Cortex of kidney (tissue), 1 donor: ENCODE measurements around the gene TCF12.

ENCODE experiments used
- DNase-seq: peaks from one replicate; lab custom pipeline; 2025; lab: John Stamatoyannopoulos, UW

Gene TCF12

DNA sequence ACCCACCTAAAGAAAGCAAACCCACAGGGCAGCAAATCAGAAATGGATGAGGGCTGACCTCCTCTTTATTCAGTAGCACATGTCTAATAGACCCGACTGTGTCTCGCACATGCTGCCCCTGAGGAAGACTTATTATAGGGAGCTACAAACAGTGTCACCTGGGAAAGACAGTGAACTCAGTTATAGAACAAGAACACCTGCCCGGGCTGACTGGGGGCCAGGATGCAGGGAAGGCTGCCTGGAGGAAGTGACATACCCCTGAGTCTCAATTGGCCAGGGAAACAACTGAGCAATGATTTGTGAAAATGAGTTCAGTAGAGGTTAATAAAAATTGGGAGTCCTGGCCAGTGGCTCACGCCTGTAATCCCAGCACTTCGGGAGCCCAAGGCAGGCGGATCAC, 379.2 kb downstream of the TCF12 start:
- no peak for DNase-seq

DNA sequence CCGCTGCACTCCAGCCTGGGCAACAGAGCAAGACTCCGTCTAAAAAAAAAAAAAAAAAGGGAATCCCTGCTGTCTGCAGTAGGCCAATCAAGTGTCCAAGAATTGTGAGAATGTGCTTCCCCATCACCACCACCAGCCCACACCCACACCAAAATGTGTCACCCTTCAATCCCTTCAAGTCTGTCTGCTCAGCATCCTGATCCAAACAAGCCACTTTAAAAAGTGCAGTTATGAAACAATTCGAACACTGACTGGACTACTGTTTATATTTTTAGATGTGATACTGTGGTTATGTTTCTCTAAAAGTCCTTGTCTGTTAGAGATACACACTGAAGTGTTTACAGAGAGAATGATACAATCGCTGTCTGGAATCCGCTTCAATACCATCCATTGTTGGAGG, 379.8 kb downstream of the TCF12 start:
- DNase-seq, result no peak

DNA sequence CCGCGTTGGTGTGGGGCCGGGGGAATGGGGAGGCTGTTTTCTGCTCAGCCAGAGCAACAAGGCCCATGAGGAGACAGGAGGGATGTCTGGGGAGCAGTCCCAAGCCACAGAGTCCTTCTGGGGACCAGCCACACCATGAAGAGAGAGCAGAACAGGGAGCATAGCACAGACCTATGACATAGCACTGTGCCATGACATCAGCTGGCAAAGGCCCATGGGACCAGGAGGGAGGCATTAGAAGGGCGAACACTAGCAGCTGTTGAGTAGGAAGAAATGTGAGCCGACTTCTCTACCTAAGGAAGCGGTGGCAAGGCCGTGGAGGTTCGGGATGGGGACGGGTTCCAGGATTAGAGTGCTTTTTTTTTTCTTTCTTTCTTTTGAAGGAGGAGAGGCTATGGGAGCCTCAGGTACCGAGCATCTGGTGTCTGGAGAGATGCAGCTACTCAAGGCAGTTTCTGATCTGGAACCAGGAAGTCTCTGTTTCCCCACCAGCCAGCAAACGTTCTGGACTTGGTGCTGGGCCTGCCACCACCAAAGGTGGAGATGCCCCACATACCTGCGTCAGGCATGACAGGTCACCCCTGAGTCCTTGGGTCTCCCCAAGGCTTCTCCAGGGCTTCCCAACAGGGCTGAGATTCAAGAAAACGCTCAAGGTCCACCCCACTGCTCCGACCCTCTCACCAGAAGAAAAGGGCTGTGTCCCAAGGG, 380.6 kb downstream of the TCF12 start:
- no peak for DNase-seq

DNA sequence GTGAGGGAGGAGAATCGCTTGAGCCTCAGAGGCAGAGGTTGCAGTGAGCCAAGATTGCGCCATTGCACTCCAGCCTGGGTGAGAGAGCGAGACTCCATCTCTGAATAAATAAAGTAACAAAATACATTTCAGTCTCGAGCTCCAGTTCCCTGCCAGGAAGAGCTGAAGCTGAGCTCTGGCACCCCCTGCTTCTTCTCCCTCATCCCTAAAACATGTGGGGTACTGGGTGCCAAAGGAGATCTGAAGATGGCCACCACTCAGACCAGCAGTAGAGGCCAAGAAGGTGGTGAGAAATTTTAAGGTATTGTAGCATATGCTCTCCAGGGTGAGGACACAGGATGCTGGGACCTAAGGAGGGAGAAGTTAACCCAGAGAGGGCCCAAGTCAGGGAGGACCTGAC, 382.9 kb downstream of the TCF12 start:
- no peak for DNase-seq

DNA sequence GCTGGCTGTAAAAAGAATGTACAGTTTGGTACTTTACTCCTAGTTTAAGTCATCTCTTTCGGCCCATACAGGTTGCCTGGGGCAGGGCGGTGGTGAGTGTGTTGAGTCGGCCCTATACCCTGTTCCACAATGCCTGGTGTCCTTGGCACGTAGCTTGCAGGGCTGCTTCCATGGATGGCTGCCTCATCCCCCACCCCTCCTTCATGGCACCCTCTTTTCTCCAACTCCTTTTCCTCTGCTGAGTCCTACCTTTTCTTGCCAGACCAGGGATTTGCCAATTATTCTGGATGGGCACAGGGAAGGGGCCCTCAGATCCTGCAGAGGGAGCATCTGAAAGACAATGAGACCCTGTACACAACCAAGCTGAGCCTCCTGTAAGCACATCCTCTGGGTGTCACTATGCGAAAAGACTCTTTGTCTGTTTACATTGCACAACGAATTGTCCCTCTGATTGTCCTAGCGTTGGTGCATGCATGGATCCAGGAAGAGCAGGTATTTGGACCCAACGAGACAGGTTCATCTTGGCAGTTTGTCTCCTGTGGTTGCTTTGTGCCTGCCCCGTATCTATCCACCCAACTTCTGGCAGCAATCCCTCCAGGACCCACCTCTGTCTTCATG, 384.3 kb downstream of the TCF12 start:
- DNase-seq, result no peak

DNA sequence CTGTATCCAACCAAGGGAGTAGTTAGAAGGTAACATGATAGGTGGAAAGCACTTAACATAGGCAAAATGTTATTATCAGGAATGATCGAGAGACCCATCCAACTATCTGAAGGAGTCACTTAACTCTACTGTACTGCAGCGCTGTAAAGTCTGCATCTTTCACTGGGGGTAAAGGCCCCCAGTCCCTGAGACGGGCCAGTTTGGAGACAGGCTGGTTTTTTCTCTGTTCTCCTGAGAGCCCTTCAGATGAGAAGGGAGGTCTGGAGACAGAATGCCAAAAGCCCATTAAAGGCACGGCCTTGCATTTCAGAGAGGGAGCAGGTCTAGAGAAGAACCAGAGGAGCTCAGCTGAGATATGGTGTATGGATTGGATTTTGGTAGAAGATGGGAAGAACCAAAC, 386.6 kb downstream of the TCF12 start:
- no peak for DNase-seq

DNA sequence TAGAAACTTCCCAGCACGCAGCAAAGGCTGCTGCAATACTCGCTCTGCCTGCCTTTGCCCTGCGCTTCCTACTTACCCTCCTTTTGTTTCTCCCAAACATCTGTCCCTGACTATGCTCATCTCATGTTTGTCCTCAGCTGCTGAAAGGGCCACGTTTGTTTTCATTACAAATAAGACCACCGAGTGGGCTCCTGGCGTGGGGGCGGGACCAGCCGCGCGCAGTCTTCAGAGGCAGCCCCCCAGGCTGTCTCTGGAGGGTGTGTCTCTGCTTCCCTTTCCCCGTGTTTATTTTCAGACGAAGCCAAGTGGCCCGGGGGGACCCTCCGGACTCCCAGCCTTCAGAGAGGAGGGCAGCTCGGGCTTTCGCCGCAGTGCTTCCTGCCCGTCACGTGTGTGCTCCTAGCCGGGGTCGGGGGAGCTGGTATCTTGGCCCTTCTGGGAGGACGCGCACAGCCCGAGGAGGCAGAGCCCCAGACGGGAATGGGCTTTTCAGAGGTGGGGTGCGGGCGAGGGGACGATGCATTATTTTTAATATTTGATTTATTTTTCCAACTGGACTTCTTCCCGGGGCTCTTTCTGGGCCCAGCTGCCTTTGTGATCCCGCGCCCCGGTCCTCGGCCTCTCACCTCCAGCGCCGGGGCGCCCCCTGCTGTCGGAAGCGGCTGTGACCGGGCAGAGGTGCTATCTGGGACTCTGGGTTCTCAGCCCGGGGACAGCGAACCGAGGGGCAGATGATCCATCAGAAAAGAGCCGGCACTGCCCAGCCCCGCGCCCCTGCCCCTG, 387.9 kb downstream of the TCF12 start:
- no peak for DNase-seq

DNA sequence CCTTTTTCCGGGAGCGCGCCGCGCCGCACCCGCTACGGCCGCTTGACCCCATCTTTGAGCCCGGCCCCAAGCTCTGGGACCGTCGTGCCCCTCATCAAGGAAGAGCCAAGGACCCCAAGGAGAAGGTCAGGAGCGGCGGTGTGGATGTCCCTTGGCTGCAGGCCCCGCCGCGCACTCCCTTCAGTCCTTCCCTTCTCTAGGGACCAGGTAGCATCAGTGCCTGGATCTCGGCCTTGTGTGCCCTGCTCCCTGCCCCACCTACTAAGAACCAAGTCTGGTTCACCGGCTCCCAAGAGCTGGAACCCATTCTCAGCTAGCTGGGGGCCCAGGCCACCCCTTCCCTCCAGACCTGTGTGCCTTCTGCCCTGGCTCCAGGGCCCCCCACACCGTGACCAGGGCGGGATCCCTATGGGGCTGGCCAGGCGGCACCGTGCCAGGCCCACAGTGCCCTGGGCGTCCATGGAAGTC, 388.5 kb downstream of the TCF12 start:
- DNase-seq, result no peak

DNA sequence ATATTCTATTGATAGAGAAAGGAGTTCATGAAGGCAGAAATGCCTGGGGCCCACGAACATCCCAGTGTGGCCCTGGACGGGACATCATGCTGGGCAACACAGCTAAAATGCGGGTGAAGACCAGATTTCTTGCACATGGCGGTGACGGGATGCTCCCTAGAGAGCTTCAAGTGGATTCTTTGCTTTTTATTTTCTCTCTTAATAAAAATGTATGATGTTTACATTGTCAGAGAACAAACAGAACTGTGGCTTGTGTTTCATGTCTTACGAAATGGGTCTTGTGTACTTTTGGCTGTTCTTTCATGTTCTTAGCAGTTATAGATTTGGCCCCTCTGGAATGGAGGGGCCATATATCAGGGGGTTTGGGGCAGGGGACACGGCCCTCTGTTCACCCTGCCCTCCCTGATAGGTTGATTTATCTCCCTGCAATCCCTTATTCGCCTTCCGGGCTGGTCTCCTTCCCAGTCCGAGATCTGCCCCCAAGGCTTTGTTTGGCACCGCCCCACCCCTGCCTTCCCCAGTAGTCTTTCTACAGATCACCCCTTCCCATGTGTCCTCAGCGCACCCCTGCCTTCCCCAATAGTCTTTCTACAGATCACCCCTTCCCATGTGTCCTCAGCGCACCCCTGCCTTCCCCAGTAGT, 389.2 kb downstream of the TCF12 start:
- DNase-seq, result no peak

DNA sequence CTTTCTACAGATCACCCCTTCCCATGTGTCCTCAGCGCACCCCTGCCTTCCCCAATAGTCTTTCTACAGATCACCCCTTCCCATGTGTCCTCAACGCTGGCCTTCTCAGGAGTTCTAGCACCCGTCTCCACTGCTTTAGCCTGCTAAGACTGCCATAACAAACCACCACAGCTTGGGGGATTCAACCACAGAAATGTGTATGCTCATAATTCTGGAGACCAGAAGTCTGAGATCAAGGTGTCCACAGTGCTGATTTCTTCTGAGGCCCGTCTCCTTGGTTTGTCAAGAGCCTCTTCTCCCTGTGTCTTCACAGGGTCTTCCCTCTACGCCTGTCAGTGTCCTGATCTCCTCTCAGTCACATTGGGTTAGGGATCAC, 389.7 kb downstream of the TCF12 start:
- no peak for DNase-seq

DNA sequence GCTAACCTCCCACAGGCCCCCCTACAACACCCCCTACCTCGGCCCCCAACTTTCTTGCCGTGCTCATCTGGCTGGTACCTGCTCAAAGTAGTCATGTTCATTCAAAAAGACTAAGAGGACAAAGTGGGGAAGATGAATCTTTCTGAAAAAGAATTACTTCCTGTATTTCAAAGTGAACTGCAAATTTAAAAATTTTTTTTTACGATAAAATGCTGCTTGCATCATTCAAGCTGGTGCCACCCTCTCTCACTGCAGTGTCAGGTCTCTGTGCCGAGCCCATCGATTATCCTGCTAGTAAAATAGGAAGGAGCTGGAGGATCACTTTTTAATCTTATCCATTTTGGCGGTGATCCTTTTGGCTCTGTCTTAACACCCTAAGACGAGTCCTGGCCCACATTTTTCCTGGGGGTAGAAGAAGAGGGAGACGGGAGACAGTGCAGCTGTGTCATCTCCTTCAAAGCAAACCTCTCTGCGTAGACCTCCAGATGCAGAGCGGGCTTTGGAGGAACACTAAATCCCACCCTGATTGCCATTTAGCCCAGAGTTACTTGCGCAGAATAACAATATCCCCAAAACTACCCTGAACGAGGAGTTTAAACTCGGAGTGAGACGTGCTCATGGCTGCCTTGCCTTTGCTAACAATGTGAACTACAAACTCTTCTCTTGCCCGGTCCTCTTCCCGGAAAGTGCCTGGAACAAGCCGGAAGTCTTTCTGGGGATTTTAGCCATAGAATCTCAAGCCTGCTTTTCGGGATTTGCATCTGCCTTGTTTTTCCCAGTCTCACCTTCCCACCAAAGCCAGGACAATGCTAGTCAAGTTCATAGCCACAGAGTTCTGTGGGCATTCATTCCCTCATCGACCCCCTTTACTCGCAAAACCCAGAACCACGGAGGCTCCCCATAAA, 391.7 kb downstream of the TCF12 start:
- DNase-seq, result no peak

DNA sequence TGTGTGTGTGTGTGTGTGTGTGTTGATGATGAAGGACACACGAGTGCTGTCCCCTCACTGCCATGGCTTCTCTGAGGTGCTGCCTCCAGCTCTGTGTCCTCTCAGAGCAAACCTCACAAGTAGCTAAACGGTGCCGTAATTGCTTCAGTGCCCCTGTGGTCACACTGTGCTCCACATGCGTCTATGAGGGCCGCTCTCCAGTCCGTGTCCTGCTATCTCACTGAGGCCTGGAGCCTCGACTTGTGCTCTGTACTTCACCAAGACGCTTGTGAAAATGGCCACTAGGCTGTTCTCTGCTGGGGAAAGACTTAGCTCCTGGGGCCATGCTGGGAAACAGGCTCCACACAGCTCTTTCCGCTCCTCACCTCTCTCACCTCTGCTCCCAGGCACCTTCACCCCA, 392.4 kb downstream of the TCF12 start:
- DNase-seq, result no peak

DNA sequence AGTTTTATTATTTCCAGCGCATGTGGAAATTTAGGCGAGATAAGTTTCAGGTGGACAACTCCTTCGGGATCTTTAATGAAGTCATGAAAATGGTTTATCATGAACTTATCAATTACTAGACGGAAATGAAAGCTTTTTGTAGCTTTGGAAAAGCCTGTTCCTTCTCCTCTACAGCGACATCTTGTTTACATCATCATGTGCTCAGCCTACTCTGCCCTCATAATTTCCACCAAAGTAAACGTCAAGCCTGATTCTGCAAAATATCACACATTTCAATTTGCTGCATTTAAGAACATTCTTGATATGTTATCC, 393.5 kb downstream of the TCF12 start:
- no peak for DNase-seq

DNA sequence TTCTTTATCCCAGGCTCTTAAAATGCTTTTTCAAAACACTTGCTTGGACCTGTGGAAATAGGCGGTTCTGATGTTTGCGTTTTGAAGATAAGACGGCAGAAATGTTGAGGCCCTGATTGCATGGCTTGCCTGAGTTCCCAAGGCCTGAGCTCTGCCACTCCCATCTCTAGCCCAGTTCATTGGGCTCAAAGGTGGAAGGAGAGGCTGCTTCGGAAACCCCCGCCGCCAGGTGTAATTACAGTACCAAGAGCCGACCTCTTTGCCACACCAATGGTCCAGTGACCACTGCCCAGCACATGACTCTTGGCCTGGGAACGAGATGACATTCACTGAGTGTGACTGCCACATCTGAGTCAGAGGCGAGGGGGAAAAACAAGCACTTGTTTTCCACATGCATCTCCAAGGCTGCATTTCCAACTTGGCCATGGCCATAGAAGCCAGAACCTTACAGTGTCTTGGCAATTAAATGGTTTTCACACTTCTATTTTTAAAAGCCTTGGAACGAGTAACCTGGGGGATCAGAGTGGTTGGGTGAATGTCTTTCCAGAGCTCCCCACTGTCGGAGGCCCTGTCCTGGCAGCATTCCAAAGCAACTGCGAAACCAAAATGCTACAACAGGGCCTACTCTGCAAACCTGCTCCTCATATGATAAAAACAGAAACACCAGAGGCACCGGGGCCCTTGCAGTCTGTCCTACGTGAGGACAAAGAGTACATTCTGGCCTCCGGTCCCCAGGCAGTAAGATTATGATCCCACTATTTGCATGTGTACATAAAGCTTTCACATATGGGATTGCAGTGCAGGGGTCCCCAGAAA, 394.1 kb downstream of the TCF12 start:
- no peak for DNase-seq

DNA sequence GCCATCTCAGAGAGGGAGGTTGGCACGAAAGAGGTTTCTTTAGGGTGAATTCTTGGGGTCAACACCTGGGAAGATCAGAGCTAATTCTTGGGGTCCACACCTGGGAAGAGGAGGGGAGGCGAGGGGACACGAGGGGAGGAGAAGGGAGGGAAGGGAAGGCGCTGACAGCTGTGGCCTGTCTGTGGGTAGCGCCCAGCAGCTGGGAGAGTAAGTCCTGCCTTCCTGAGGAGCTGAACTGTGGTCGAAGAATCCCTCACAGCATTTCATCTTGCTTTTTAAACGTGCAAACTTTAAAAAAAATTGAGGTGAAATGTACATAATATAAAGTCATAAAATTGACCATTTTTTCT, 394.7 kb downstream of the TCF12 start:
- no peak for DNase-seq

DNA sequence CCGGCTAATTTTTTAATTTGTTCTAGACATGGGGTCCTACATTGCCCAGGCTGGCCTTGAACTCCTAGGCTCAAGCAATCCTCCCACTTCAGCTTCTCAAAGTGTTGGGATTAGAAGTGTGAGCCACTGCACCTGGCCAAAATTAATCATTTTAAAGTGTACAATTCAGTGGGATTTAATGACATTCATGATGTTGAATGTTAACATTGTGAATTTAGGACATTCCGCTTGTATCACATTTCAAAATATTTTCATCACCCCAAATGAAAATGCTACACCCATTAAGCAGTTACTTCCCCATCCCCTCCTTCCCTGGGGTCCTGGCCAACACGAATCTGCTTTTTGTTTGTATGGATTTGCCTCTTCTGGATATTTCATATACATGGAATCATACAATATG, 395.8 kb downstream of the TCF12 start:
- no peak for DNase-seq

DNA sequence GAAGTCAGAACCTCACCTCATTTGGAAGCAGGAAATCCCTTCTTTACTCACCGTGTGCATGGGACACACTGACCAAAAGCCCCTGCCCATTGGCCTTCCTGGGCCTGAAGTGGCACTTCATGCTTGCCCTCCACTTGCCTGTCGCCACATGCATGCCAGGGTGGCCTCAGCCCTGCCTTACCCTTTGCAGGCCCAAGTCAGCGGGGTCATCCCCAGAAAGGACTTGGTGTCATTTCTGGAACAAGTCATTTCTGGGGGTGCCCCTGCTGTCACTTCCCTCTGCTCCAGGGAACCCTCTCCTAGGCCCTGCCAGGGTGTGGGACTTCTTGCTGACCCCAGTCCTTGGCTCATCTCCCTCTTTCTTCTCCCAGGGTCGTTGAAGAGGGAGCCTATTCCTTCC, 398.0 kb downstream of the TCF12 start:
- DNase-seq, result no peak

DNA sequence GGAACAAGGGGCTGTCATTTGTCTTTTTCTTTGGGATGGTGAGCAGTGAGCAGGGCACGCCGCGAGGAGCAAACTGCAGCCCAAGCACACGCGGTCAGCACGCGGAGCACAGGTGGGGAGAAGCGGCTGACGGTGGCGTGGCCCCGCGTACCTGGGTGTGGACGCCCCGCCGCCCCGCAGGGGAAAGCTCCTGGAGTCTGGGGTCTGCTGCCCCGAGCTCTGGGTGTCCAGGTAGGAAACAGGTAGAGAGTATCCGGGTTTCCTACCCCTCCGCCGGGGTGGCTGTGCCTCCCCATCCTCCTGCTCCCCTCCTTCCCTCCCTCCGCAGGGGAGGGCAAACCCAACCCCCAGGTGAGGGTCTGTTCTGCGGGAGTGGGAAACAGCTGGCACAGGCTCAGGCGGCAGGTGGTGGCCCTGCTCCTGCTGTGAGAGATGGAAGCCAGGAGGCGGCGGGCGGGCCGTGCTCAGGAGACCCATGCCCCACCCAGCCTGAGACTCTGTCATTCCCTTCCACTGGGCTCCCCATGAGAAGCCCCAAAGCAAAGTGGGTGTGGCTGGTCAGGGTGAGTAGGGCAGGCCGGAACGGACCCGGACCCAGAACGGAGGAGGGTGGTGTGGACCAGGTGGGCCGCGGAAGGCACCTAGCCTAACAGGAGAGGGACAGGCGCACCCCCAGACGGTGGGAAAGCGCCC, 400.9 kb downstream of the TCF12 start:
- DNase-seq, result no peak

DNA sequence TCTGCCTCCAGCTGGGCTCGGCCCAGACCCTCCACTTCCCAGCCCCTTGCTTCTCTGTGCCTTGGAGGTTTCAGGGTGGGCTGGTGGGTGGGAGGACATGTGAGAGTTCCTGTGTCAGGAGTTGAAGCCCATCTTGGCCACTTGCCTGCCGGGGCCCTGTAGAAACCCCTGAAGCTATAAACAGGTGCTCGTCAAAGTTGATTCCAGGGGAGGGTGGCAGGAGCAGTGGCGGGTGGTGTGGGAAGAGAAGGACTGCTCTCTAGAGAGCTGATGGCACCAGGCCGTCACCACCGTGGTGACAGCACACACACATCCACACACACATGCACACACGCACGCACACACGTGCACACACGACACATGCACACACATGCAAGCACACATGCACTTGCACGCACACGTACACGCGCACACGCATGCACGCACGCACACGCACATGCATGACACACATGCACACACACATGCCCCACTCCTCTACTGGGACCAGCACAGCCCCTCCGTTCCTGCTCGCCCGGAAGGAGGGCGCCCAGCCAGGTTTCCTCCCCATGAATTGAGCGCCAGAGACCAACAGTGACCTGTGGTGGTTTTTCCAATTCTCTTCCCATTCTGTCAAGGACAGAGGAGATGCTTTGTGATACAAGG, 401.6 kb downstream of the TCF12 start:
- no peak for DNase-seq

DNA sequence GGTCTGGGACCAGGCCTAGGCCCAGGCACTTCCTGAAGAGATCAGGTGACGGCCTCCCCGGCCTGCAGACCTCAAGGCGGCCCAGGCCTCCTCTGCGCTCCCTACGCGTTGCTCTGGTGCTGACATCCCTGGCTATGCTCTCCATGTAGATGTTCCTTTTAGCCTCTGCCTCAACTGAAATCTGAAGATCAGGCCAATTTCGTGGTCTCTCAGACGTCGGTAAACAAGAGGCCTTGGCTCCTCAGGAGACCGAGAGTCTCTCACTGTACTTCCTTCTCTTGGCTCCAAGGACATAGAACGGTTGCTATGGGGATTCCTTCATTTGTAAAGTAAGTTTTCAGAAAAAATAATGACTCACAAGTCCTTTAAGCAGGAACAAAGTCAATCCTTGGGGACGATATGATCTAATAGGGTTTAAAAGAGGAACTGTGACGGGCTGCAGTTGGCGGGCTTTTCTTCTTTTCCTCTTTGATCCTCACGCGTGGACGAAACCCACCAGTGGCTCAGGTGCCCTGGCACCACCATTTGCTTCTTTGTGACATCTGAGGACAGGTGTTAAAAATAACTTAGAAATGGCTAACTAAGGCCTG, 402.3 kb downstream of the TCF12 start:
- no peak for DNase-seq
